H9 (cell line): ENCODE measurements around the gene AADAT. TPM values are rescaled to one million over a fixed set of nuclear protein-coding genes. Genes with fewer than 3 reads are reported as not detected.

ENCODE experiments used
- DNase-seq: peaks from one replicate; pipeline ENCODE4 v3.0.0-alpha.2; 2017
- H2AFZ ChIP-seq: one replicate; pipeline ENCODE4 v1.6.1; 2013; ENCODE audit warnings: mild to moderate bottlenecking, low read length, control low read depth, moderate library complexity
- H2AK5ac ChIP-seq: 2 replicates; pipeline ENCODE4 v1.6.1; 2013; ENCODE audit warnings: low read length, control low read depth, mixed read lengths; ENCODE audit not compliant: insufficient read length
- H2BK120ac ChIP-seq: one replicate; pipeline ENCODE4 v1.6.1; 2013; ENCODE audit warnings: low read depth, mild to moderate bottlenecking, low read length, control low read depth, inconsistent platforms; ENCODE audit not compliant: poor library complexity, severe bottlenecking
- H2BK12ac ChIP-seq: 2 replicates; pipeline ENCODE4 v1.6.1; 2013; ENCODE audit warnings: low read length, control low read depth, mixed read lengths, low read depth; ENCODE audit not compliant: insufficient read length
- H2BK15ac ChIP-seq: 2 replicates; pipeline ENCODE4 v1.6.1; 2013; ENCODE audit warnings: low read depth, low read length, control low read depth
- H2BK20ac ChIP-seq: one replicate; pipeline ENCODE4 v1.6.1; 2013; ENCODE audit warnings: low read depth, mild to moderate bottlenecking, low read length, control low read depth, inconsistent platforms; ENCODE audit not compliant: poor library complexity, severe bottlenecking
- H2BK5ac ChIP-seq: 2 replicates; pipeline ENCODE4 v1.6.1; 2013; ENCODE audit warnings: low read length, control low read depth, mixed read lengths; ENCODE audit not compliant: insufficient read length
- H3K14ac ChIP-seq: 2 replicates; pipeline ENCODE4 v1.6.1; 2013; ENCODE audit warnings: low read length, control low read depth; ENCODE audit not compliant: insufficient read depth
- H3K18ac ChIP-seq: 2 replicates; pipeline ENCODE4 v1.6.1; 2013; ENCODE audit warnings: low read depth, mild to moderate bottlenecking, mixed read lengths, low read length, control low read depth; ENCODE audit not compliant: insufficient read length
- H3K23ac ChIP-seq: 2 replicates; pipeline ENCODE4 v1.6.1; 2013; ENCODE audit warnings: low read length, control low read depth, mixed read lengths, low read depth; ENCODE audit not compliant: insufficient read length
- H3K23me2 ChIP-seq: 2 replicates; pipeline ENCODE4 v1.6.1; 2013; ENCODE audit warnings: low read depth, mild to moderate bottlenecking, mixed read lengths, low read length, control low read depth; ENCODE audit not compliant: insufficient read length, poor library complexity, severe bottlenecking
- H3K27ac ChIP-seq: 2 replicates; pipeline ENCODE4 v1.5.1; 2013; ENCODE audit warnings: low read length, control low read depth, mixed read lengths, low read depth; ENCODE audit not compliant: insufficient read length
- H3K27me3 ChIP-seq: 2 replicates; pipeline ENCODE4 v1.6.1; 2013; ENCODE audit warnings: low read length, control low read depth, inconsistent platforms; ENCODE audit not compliant: insufficient read depth
- H3K4ac ChIP-seq: 2 replicates; pipeline ENCODE4 v1.6.1; 2013; ENCODE audit warnings: low read depth, mild to moderate bottlenecking, control low read depth, inconsistent platforms, low read length, moderate library complexity
- H3K4me1 ChIP-seq: 2 replicates; pipeline ENCODE4 v1.6.1; 2013; ENCODE audit warnings: low read length, control low read depth, inconsistent platforms; ENCODE audit not compliant: insufficient read depth
- H3K4me2 ChIP-seq: 2 replicates; pipeline ENCODE4 v1.6.1; 2013; ENCODE audit warnings: low read length, control low read depth, mixed read lengths; ENCODE audit not compliant: insufficient read length, insufficient read depth
- H3K56ac ChIP-seq: 2 replicates; pipeline ENCODE4 v1.6.1; 2013; ENCODE audit warnings: low read depth, mild to moderate bottlenecking, mixed read lengths, low read length, control low read depth; ENCODE audit not compliant: insufficient read length
- H3K79me1 ChIP-seq: 2 replicates; pipeline ENCODE4 v1.6.1; 2013; ENCODE audit warnings: low read depth, mild to moderate bottlenecking, moderate library complexity, low read length, control low read depth, inconsistent platforms; ENCODE audit not compliant: insufficient read depth, poor library complexity, severe bottlenecking
- H3K79me2 ChIP-seq: 2 replicates; pipeline ENCODE4 v1.6.1; 2013; ENCODE audit warnings: low read length, control low read depth, inconsistent platforms; ENCODE audit not compliant: insufficient read depth
- H3K9ac ChIP-seq: 2 replicates; pipeline ENCODE4 v1.6.1; 2013; ENCODE audit warnings: low read length, control low read depth, mixed read lengths; ENCODE audit not compliant: insufficient read length; ENCODE audit errors: extremely low read depth
- H3K9me3 ChIP-seq: one replicate; pipeline ENCODE4 v1.6.1; 2013; ENCODE audit warnings: low read depth, low read length, inconsistent platforms; ENCODE audit not compliant: control insufficient read depth
- H3T11ph ChIP-seq: one replicate; pipeline ENCODE4 v1.6.1; 2013; ENCODE audit warnings: mild to moderate bottlenecking, low read length, control low read depth, inconsistent platforms
- H4K20me1 ChIP-seq: one replicate; pipeline ENCODE4 v1.6.1; 2013; ENCODE audit not compliant: control insufficient read depth, insufficient read length, insufficient read depth
- H4K5ac ChIP-seq: 2 replicates; pipeline ENCODE4 v1.6.1; 2013; ENCODE audit warnings: low read depth, mild to moderate bottlenecking, mixed read lengths, low read length, control low read depth; ENCODE audit not compliant: insufficient read length
- H4K8ac ChIP-seq: replicated peaks from 2 replicates; pipeline ENCODE4 v1.6.1; 2013; ENCODE audit warnings: low read length, control low read depth, mixed read lengths, low read depth; ENCODE audit not compliant: insufficient read length
- H4K91ac ChIP-seq: 2 replicates; pipeline ENCODE4 v1.6.1; 2013; ENCODE audit warnings: low read depth, mild to moderate bottlenecking, moderate library complexity, mixed read lengths, low read length, control low read depth; ENCODE audit not compliant: insufficient read length
- H3K27ac Mint-ChIP-seq, 3 experiments: 2 replicates in 2 of 3; 3 replicates in 1 of 3; pipeline ENCODE4 v1.8.0; 2020 to 2021; ENCODE audit warnings: mixed read lengths in 3 of 3, mild to moderate bottlenecking in 1 of 3, moderate library complexity in 1 of 3
- H3K27me3 Mint-ChIP-seq: 2 replicates; pipeline ENCODE4 v1.8.0; 2021; ENCODE audit warnings: low read depth, mild to moderate bottlenecking, moderate library complexity, mixed read lengths
- H3K36me3 Mint-ChIP-seq, 3 experiments: 2 replicates in 2 of 3; 3 replicates in 1 of 3; pipeline ENCODE4 v1.8.0; 2020 to 2021; ENCODE audit warnings: low read depth in 3 of 3, mixed read lengths in 3 of 3; ENCODE audit not compliant: insufficient read depth in 1 of 3
- H3K4me1 Mint-ChIP-seq, 2 experiments: 2 replicates each; pipeline ENCODE4 v1.8.0; 2020; ENCODE audit warnings: mixed read lengths in 2 of 2
- H3K4me3 Mint-ChIP-seq, 2 experiments: 2 replicates in 1 of 2; 3 replicates in 1 of 2; pipeline ENCODE4 v1.8.0; 2020 to 2021; ENCODE audit warnings: mild to moderate bottlenecking in 2 of 2, mixed read lengths in 2 of 2, moderate library complexity in 1 of 2
- H3K9me3 Mint-ChIP-seq, 2 experiments: 2 replicates in 1 of 2; 3 replicates in 1 of 2; pipeline ENCODE4 v1.8.0; 2020; ENCODE audit warnings: mild to moderate bottlenecking in 2 of 2, mixed read lengths in 2 of 2, moderate library complexity in 1 of 2
- CTCF ChIP-seq: fragments of 200-600 bp; sonication (generic); conservative IDR thresholded peaks from 3 replicates; pipeline ENCODE4 v1.8.0; 2021; ENCODE audit warnings: antibody characterized with exemption, mild to moderate bottlenecking
- WGBS: extraction: QIAGEN DNeasy Blood & Tissue Kit; methylation state at CpG from one replicate; pipeline ENCODE4 v1.1.7; 2013; ENCODE audit warnings: missing lambda C conversion rate, low lambda C conversion rate, mixed read lengths; ENCODE audit not compliant: insufficient read length; ENCODE audit errors: extremely low coverage; 5-methylcytosine and 5-hydroxymethylcytosine counted together
- total RNA-seq: library from RNA; stranded (reverse); gene quantifications from 2 replicates; pipeline ENCODE4 v1.2.1, GENCODE V29; 2021

Gene AADAT
- total RNA-seq, 1 experiment from 2014 or later = 14.1 TPM

DNA sequence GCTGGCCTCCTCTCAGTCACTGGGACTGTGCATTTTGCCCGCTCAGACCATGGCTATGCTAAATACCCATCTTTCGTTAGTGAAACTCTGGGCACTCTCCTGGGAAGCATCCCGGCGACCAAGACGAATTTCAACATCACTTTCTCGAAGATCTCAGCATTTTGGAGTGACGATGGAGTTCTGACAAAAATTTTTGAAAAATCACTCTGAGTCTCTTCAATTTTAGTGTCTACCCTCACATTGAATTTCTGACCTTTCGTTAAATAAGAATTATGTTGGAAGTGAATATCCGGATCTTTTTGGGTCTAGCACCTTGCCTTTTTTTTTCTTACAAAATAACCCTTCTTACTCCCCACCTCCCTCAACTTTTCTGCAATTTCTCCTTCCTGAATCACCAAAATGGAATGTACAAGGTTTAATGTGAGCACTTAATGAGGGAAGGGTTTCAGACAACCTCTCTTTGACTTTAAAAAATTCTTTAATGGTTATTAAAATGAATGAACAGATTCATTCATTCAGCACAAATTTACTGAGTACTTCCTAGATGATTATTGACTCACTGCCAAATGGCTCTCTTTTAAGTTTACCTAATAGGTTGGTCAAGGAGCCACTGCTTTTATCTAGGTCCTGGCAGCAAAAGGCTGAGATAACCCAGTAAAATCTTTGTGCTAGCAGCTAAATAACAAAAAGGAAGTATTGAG is 746 bp upstream of the AADAT start:
- no peak overlapping the region for H3K23ac ChIP-seq
- TF ChIP-seq CTCF = no peak
- Mint-ChIP-seq H3K27ac (no peak overlapping the region), H3K9me3 (no peaks in the 10 kb centered on the region; a peak in 1 of 5 replicates), H3K27me3 (peaks cover 10% of the 10 kb centered on the region), H3K4me1 (peaks cover 26% of the 10 kb centered on the region in 2 experiments), H3K4me3 (peak overlapping the region; percentile 84 to 93), H3K36me3 (peaks cover 4 to 25% (median 23%) of the 10 kb centered on the region in 3 experiments; a peak in 6 of 7 replicates)
- no peaks in the 10 kb centered on the region for H3K27me3 ChIP-seq
- no peak overlapping the region for H3K27ac ChIP-seq
- no peak overlapping the region for H2BK120ac ChIP-seq
- no peaks in the 10 kb centered on the region for H3K79me2 ChIP-seq
- H4K20me1 ChIP-seq = no peaks in the 10 kb centered on the region
- H4K8ac ChIP-seq = no peak overlapping the region
- H3K23me2 ChIP-seq = peaks cover 9% of the 10 kb centered on the region
- no peak overlapping the region for H2BK5ac ChIP-seq
- no CpG with 5 or more reads among the region's 9 CpGs for WGBS
- no peak overlapping the region for H4K5ac ChIP-seq
- no peaks in the 10 kb centered on the region for H3K79me1 ChIP-seq
- no peak overlapping the region for H3K4ac ChIP-seq
- no peak overlapping the region for H4K91ac ChIP-seq
- peak overlapping the region; percentile 76 for H3K4me2 ChIP-seq
- no peak overlapping the region for H2BK20ac ChIP-seq
- H3T11ph ChIP-seq = no peak overlapping the region
- H2AFZ ChIP-seq = peak overlapping the region; percentile 86
- no peak overlapping the region for H3K14ac ChIP-seq
- H3K56ac ChIP-seq = no peak overlapping the region
- H3K9ac ChIP-seq = peak overlapping the region; percentile 47
- no peak overlapping the region for H2BK12ac ChIP-seq
- no peaks in the 10 kb centered on the region for H3K4me1 ChIP-seq
- no peaks in the 10 kb centered on the region for H3K9me3 ChIP-seq
- no peak for DNase-seq
- no peak overlapping the region for H2BK15ac ChIP-seq
- no peak overlapping the region for H3K18ac ChIP-seq
- H2AK5ac ChIP-seq = no peak overlapping the region
